Measurements from ENCODE around the gene DEGS1.

GRCh38 chr1:224141693-224142092 lies 41.3 kb upstream of the DEGS1 start:
- no peak for TF ChIP-seq EZH2 (IDR thresholded peaks at IDR 0.05; ENCODE audit: borderline replicate concordance, insufficient read depth, low read length, poor library complexity, severe bottlenecking)
- TF ChIP-seq CTCF (IDR thresholded peaks at IDR 0.05; ENCODE audit: poor library complexity, severe bottlenecking): no peak
- TF ChIP-seq RAD21 (conservative IDR thresholded peaks at IDR 0.05): no peak
- no peak for TF ChIP-seq TAF1 (IDR thresholded peaks at IDR 0.05; ENCODE audit: low read depth)
- no peak for TF ChIP-seq POLR2AphosphoS5 (IDR thresholded peaks at IDR 0.05)
- no peak for TF ChIP-seq EP300 (conservative IDR thresholded peaks at IDR 0.05; ENCODE audit: poor library complexity, severe bottlenecking)
- TF ChIP-seq MXI1 (conservative IDR thresholded peaks at IDR 0.05; ENCODE audit: poor library complexity, severe bottlenecking): no peak
- no peak for TF ChIP-seq REST (IDR thresholded peaks at IDR 0.05; ENCODE audit: borderline replicate concordance)
- TF ChIP-seq SMC3 (conservative IDR thresholded peaks at IDR 0.05; ENCODE audit: poor library complexity): no peak

Measured in neural cell (in vitro differentiated cells).